GM21526 (cell line): ENCODE results near the gene EPHA8.

Experiments
- ATAC-seq: cut with Tn5 transposase; IDR thresholded peaks from one replicate; pipeline ENCODE4 v1.9.1; 2021; ENCODE audit warnings: moderate library complexity; ENCODE audit not compliant: unreplicated experiment, low FRiP score

The EPHA8 gene

DNA sequence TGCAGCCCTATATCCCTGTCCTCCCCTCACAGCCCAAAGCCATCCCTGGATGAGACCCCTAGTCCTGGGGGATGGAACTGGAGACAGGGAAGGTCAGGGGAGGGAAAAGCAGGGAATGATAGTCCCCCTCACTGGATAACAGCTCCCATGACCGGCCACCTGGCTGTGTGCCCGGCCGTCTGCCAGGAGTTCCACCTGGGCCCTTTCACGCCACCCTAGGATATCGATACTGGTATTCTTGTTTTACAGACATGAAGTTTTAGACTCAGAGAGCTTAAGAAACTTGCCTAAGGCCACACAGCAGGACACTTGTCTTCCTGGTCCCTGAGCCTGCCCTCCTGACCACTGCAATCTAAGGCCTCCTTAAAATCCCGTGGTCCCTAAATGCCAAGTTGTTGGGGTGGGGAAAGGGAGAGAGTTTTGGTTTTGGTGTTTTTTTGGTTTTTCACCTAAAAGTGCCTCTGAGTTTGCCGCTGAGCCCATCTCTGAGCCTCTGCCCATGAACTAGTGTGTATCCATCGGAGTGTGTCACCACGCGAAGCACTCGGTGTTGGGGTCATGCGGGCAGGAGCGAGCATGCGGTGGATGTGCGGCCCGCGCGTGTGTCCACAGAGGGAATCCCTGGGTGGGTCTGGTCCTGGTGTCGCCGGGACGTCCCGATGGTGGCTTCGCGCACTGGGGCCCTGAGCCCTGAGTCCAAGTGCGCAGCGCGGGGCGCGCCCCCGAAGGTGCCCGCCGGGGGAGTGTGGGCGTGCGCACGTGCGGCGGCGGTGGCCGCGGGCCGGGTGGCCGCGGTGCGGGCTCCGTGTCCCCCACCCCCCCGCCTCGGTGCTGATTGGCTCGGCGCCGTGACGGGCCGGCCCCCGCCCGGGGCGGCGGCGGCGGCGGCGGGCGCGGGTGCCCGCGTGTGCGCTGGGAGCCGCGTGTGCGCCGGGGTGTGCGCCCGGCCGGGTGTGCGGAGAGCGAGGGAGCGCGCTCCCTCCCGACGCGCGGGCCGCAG lies at the start of gene EPHA8:
EPHA8 (plus strand) TSS at position 906 of the 1,000 bp plus-strand sequence. CDS start 147 bp downstream, outside the sequence.
- ATAC-seq: no peak

DNA sequence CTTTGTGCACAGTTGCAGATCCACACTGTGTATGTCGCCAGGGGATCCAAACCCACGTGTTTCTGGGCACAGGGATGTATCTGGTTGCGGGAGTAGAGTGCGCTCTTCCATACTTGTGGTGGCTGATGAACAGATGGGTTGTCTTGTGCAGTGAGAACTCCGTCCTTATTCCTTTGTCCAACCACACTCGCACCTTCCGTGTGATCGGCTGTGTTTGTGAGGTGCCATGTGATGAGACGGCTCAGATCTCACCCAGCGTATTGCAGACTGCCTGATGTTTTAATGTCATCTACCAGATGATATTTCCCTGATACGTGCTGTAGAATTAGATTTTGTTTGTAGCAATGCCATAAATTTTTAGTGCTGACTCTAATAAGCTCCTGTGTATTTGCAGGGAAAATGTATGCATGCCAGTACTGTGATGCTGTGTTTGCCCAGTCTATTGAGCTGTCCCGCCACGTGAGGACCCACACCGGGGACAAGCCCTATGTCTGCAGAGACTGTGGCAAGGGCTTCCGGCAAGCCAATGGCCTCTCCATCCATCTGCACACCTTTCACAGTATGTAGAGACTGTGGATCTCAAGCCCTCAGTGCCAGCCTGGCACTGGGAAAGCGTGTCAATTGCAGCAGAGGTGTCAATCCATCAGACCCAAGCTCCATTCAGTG lies 46.2 kb upstream of the EPHA8 start:
- ATAC-seq: no peak

DNA sequence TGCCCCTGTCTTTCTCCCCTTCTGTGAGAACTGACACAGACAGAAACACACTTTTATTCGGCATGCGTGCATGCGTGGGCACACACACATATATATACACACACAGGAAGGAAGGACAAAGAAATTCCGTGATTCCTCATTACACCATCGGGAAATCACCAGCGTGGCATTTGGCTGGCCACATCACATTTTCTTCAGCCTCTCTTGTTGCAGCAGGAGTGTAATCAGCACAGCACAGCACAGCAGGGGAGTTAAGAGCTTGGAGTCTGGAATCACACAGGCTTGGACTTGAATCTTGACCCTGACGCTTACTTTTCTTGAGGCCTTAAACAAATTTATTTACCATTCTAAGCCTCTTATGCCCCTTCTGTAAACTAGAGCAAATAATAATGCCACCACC lies 45.3 kb upstream of the EPHA8 start:
- no peak for ATAC-seq

DNA sequence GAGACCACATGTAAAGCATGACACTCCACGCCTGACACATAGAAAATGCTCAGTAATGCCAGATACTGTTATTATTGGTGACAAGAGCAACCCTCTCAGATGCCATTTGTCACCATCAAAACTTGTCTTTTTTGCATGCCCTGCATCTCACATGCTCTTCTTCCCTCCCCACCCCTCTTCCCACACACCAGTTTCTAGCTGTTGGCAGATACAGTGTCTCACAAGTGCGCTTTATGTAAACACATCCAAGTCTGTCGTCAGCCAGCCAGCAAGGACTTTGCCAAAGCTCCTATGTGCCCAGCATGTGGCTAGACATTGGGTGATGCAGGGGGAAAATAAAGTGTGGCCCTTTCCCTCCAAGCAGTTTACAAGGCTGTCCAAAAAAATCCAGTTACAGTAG lies 44.9 kb upstream of the EPHA8 start:
- ATAC-seq: no peak

DNA sequence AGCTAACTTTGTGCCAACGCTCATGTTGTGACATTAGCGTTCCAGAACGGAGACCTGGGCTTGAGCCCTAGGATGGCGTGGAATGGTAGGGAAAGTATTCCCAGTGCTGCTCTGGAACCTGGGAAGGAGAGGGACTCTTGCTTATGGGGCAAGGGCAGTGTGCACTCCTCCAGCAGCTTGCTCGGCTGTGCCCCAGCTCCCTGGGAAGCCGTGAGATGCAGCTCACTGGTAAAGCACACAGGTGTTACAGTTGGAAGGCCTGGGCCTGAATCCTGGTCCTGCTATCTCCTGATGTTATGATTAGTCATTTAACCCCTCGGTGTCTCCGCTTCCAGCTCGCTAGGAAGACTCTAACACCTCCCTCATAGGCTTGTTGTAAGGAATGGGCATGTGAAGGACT lies 42.4 kb upstream of the EPHA8 start:
- no peak for ATAC-seq

DNA sequence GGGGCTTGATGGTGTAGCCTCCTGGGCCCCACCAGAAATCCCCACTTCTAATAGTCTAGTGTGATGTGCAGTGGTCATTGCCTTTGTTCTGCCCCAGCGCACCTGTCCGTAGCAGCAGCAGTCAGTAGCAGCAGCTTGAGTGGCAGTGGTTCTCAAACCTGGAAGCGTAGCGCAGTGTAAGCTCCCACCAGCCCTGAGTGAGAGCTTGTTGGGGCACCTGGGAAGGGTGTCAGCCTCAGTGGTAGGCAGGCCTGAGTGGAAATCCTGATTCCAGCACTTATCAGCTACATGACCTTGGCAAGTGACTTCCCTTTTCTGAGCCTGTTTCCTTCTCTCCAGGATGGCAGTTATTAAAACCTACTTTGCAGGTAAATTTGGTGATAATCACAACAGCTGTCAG lies 41.6 kb upstream of the EPHA8 start:
- ATAC-seq: no peak

DNA sequence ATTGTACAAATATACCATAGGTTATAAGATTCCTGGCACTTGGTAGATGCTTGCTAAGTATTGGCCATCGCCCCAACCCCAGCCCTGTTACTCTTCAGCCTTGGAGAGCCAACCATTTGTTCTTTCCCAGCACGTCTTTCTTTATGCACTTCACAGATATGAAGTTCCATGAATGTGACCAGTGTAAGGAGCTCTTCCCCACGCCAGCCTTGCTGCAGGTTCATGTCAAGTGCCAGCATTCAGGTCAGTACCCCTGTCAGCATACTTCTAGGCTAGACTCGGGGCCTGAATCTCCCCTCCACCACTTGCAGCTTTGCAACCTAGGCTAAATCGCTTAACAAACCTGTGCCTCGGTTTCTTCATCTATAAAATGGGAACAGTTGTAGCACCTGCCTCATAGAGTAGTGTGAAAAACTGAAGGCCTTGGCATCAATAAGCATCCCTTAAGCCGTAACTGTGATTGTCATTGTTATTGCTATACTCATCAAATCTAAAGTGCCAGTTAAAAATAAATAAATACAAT lies 41.0 kb upstream of the EPHA8 start:
- ATAC-seq: no peak

DNA sequence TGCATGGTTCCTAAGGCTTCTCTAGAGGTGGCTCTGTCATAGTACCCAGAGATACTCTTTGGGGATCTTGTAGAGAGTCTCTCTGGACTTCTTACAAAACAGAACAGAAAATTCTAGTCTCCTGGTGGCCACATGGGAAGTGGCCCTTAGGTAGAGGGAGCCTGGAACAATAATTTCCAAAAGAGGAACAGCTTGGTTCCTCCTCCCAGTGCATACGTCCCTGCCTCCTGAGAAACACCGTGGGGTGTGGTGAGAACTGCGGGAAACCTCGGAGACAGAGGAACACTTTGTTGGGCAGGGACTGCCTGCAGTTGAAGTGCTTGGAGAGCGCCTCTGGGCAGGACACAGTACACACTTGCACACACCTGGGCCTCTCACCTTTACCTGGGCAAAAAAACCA lies 38.8 kb upstream of the EPHA8 start:
- no peak for ATAC-seq

DNA sequence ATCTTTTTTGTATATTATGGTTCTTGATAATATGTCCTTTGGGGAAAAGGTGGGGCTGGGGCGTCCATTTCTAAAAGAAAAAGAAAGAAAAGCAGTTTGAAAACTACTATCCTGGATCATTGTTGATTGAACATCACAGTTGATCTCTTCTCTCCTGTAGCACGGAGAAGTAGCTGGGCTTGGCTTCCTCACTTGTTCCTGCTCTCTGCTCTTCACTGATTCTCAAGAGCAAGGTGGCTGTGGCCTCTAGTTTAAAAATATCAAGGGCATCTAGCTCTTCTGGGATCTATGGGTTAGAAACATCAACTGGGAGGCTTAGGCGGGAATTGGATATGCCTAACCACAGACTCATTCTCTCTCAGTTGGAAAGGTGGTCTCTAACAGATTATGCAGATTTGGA lies 38.1 kb upstream of the EPHA8 start:
- ATAC-seq: no peak

DNA sequence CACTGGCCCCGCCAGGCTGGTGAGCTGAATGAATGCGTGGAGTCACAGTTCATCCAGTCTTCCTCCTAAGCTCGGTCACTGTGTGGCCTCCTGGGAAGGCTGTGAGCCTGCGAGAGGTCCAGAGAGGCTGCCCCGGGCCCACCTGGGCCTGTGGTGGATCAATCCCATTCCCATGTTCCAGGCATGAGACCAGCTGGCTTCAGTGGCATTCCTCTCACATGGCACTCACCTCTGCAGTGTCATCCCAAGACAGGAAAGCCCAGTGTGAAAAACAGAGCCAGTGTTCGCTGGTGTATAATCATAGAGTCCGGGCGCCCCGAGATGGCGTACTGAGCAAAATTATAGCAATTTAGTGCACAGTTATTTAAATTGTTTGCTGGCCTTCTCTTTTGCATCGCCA lies 37.6 kb upstream of the EPHA8 start:
- no peak for ATAC-seq

DNA sequence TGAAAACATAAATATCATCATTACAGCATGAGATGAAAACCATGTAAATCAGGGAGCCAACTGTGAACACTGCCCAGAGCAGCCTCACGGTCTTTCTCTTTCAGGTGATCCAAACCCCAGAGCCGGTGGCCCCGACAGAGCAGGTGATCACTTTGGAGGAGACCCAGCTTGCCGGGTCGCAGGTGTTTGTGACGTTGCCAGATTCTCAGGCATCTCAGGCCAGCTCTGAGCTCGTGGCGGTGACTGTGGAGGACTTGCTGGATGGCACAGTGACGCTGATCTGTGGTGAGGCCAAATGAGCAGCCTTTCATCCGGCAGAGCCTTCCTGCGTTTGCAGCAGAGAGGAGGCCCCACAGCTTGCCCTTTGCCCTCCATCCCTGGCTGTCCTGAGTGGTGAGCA lies 37.2 kb upstream of the EPHA8 start:
- ATAC-seq: no peak

DNA sequence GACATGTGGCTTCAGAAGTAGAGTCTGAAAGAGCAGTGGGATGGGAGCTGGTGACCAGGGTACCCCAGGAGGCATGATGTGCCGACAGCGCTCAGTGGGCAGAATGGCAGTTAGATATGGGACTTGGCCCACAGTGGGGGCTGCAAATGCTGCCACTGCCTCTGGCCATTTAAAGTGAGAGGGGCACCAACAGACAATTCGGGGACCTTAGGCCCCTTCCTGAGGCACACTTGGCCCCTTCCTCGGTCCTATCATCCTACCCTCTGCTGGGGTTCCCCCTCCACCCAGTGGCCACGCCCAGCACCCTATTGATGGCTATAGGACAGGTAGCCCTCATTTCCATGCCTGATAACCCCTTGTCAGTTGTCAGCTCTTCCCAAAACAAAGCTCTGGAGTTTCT lies 36.6 kb upstream of the EPHA8 start:
- no peak for ATAC-seq

DNA sequence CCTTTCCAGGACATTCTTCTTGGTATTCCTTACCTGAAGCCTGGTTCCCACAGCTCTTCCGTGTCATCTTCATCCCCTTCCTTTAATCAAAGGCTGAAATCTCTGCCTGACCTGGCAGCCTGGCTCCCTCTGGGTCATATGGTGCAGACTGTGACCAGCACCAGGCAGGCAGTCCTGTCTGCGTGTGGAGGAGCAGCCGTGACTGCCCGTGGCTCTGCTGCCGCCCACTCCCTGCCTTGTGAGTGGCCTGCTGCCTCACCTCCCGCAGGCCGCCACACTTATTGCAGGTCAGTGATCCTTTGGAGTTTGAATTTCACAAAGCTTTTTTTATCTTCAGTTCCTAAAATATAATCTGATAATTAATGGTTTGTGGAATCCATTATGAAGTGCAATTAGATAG lies 36.2 kb upstream of the EPHA8 start:
- no peak for ATAC-seq

DNA sequence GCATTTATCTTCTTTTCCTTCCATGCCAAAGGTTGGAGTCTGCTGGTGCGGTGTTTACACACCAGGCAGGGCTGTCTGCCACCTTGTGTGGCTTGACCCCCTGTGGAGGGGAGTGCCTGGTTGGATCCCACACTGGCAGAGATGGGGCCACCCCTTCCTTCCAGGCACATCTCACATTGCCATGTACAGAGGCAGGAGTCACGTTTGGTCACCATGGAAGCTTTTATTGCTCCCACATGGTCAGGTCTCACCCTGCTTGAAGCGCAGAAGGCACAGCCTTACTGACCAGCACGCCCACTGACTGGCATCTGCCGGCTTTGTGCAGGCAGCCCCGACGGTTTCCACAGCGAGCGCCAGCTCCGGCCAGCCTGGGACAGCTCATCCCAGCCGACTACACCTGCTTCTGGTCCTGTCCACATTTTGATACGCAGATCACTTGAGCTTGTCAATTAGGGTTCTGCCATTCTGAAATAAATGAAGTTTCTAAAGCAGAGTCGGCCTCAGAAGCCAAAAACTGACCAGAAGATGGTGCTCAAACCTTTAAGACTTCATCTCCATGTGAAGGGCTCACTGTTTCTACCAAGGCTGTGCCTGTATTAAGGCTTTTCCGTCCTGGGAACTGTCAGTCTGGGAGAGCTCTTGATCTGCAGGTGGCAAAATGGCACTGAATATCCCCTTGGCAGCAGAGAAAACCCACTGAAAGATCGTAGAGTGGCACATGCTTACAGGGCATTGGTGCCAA lies 35.6 kb upstream of the EPHA8 start:
- no peak for ATAC-seq

DNA sequence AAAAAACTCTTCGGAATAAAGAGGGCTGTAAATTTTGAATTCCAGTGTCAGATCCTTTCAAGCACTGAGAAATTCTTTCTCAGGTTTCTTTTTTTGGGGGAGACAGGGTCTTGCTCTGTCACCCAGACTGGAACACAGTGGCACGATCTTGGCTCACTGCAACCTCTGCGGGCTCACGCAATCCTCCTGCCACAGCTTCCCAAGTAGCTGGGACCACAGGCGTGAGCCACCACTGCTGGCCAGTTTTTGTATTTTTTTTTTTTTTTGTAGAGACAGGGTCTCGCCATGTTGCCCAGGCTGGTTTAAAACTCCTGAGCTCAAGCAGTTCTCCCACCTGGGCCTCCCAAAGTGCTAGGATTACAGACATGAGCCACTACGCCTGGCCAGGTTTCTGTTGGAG lies 34.8 kb upstream of the EPHA8 start:
- no peak for ATAC-seq

DNA sequence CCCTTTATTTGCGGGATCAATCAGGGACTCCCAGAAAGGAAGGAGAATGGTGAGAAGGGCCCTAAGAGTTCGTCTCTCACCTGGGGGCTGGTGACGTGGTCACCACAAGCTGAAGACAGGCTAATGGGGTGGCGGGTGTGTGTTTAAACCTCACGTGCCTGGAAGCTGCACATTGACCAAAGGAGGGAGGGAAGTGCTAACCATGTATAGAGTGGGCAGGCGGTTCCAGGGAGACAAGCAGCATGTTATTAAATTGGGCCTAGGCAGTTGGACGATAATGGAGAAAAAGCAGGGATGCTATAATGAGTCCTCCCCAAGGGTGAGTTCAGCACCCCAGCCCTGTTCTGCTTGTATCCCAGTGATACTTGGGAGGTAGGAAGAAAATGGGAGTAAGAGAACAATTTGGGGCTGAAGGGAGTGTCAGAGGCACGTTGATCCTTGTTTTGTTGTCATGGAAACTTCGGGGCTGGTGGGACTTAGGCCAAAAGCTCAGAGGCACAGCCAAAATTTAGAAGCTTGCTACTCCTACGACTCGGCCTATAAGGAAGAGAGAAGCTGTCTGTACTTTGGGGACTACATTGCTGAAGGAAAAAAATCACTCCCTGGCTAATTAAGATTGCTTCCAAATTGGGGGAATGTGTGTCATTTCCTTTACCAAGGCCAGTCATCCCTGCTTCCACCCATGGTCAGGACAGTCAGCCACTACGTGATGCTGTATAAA lies 33.2 kb upstream of the EPHA8 start:
- no peak for ATAC-seq

DNA sequence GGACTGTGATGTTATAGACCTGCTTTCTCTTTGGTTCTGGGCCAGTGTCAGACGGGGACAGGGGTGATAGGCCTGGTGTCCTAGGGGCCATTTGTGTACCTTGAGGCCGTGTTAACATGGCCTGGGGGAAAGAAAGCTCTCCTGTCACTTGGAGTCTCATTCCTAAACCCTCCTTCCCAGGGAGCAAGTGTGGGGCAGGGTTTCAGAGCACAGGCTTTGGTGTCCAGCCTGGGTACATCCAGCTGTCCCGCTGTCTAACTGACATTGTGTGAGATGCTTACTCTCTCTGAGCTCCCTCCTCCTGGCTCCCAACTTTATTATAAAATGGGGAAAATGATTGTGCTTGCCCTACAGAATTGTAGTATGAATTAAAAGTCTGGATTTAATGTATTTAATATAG lies 32.6 kb upstream of the EPHA8 start:
- ATAC-seq: no peak

DNA sequence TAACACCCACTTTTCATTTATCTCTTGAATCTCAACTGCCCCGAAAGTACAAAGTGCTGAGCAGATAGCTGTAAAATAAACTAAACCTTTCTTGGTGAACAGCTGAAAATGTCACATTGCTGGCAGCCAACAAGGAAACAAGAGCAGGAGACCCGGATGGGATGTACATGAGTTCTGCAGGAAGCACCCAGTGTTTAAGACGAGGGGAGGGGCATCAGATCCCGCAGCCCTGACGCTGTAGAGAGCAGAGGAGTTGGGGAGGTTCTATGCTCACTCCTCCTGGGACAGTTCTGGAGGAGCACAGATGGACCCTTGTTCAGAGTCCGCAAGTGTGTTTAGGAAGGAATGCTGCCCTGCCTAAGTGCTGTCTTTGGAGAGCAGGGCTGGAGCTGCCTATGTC lies 32.0 kb upstream of the EPHA8 start:
- ATAC-seq: no peak

DNA sequence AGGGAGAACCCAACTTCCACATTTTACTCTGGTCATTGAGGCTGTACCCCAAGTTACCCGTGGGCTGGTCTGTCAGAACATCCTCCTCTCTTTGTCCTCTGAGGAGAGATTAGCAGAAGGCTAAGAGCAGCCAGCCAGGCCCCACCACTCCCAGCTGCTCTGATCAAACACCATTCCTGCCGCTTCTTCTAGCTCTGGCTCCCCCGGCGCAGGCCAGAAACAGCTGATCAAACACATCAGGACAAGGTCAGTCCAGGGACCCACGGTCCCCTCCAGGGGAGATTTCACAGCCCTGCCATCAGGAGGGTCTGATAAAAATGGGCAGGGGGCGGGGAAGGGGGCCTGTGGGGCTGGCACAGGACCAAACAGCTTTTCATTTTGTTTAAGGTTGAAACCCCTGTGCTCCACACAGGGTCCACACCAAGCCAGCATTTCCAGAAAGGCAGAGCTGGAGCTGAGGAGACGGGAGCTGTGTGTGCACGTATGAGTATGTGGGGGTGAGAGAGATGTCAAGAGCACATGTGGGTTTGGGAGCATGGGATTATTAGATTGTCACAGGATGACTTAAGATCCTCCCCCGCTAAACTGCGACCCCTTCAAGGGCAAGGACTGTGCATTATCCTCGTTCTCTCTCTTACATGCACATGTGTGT lies 29.9 kb upstream of the EPHA8 start:
- ATAC-seq: no peak

DNA sequence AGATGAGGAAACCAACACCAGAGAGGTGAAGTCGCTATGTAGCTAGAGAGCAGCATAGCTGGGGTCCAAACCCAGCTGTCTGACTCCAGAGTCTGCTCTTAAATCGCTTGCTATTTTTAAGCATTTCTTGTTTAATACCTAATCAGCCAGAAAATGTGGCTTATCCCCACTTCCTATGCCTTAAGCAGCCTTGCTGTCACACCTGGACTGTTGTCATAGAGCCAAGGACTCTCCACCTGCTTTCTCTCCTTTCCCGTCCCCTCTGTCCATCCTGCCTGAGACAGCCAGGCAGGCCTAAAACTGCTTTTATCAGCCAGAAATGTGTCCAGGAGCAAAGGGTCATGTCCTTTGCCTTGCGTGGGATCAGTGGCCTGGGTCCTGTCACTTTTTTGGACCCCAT lies 28.3 kb upstream of the EPHA8 start:
- ATAC-seq: no peak
